GM23248 (cell line): ENCODE measurements around the gene GATAD2A. TPM values are rescaled to one million over a fixed set of nuclear protein-coding genes. Genes with fewer than 3 reads are reported as not detected.
A peak's percentile ranks its signal among the peaks of the same experiment; 100 is the strongest.

Experiments used
- DNase-seq: peaks from one replicate; pipeline ENCODE4 v3.0.0-alpha.2; 2015
- H2AFZ ChIP-seq: fragments of 200-600 bp; sonication (generic); 2 replicates; pipeline ENCODE4 v1.6.1; 2016; ENCODE audit warnings: antibody characterized with exemption
- H3F3A ChIP-seq: fragments of 200-600 bp; sonication (generic); 2 replicates; pipeline ENCODE4 v1.6.1; 2016; ENCODE audit warnings: mild to moderate bottlenecking, antibody characterized with exemption, mixed run types; ENCODE audit not compliant: insufficient read depth
- H3K27ac ChIP-seq: fragments of 200-600 bp; sonication (generic); 2 replicates; pipeline ENCODE4 v1.5.1; 2016; ENCODE audit warnings: mild to moderate bottlenecking
- H3K27me3 ChIP-seq: fragments of 200-600 bp; sonication (generic); replicated peaks from 2 replicates; pipeline ENCODE4 v1.6.1; 2016; ENCODE audit warnings: mild to moderate bottlenecking; ENCODE audit not compliant: insufficient read depth
- H3K36me3 ChIP-seq: fragments of 200-600 bp; sonication (generic); 2 replicates; pipeline ENCODE4 v1.6.1; 2016; ENCODE audit warnings: low read depth, mild to moderate bottlenecking
- H3K4me1 ChIP-seq: fragments of 200-600 bp; sonication (generic); 2 replicates; pipeline ENCODE4 v1.6.1; 2016; ENCODE audit warnings: mild to moderate bottlenecking; ENCODE audit not compliant: insufficient read depth
- H3K4me2 ChIP-seq: fragments of 200-600 bp; sonication (generic); one replicate; pipeline ENCODE4 v1.6.1; 2016; ENCODE audit warnings: mild to moderate bottlenecking; ENCODE audit not compliant: unreplicated experiment
- H3K4me3 ChIP-seq: fragments of 200-600 bp; sonication (generic); 2 replicates; pipeline ENCODE4 v1.5.1; 2016; ENCODE audit warnings: mild to moderate bottlenecking
- H3K79me2 ChIP-seq: fragments of 200-600 bp; sonication (generic); 2 replicates; pipeline ENCODE4 v1.6.1; 2016; ENCODE audit warnings: mild to moderate bottlenecking; ENCODE audit not compliant: insufficient read depth
- H3K9ac ChIP-seq: fragments of 200-600 bp; sonication (generic); 2 replicates; pipeline ENCODE4 v1.6.1; 2016; ENCODE audit warnings: mild to moderate bottlenecking
- H3K9me2 ChIP-seq: fragments of 200-600 bp; sonication (generic); 2 replicates; pipeline ENCODE4 v1.6.1; 2016; ENCODE audit warnings: mixed run types, mild to moderate bottlenecking, moderate library complexity; ENCODE audit not compliant: insufficient read depth
- H3K9me3 ChIP-seq: fragments of 200-600 bp; sonication (generic); one replicate; pipeline ENCODE4 v1.6.1; 2017; ENCODE audit warnings: low read depth
- H4K20me1 ChIP-seq: fragments of 200-600 bp; sonication (generic); 2 replicates; pipeline ENCODE4 v1.6.0; 2016; ENCODE audit not compliant: insufficient read depth
- EZH2 ChIP-seq: fragments of 200-600 bp; sonication (generic); IDR thresholded peaks from 2 replicates; pipeline ENCODE4 v1.6.1; 2018; ENCODE audit warnings: antibody characterized with exemption, mild to moderate bottlenecking; ENCODE audit not compliant: insufficient read depth, poor library complexity, severe bottlenecking
- EZH2phosphoT487 ChIP-seq: fragments of 200-600 bp; sonication (generic); IDR thresholded peaks from 2 replicates; pipeline ENCODE4 v1.6.1; 2018; ENCODE audit warnings: antibody characterized with exemption, moderate library complexity, mild to moderate bottlenecking, low read depth; ENCODE audit not compliant: insufficient read depth
- WGBS, 2 experiments: methylation state at CpG; one replicate each; pipeline ENCODE4 v1.1.6; 2015 to 2017; ENCODE audit warnings: low lambda C conversion rate in 2 of 2, low coverage in 1 of 2; ENCODE audit errors: missing lambda C conversion rate in 2 of 2; 5-methylcytosine and 5-hydroxymethylcytosine counted together
- in situ Hi-C: fragments of 300-500 bp; cut with MboI; formaldehyde crosslinking; loops from 2 replicates; pipeline ENCODE4 v1.15.0; 2020
- polyA plus RNA-seq: library from polyadenylated mRNA; unstranded; fragments of >200 nt; fragmentation: Nextera tagmentation; extraction: Ambion mirVana; gene quantifications from 2 replicates; pipeline ENCODE4 v1.2.1, GENCODE V29; 2016
- total RNA-seq: library from RNA; depleted of rRNA; stranded (reverse); fragments of >200 nt; shearing (Covaris generic); gene quantifications from 2 replicates; pipeline ENCODE4 v1.2.3, GENCODE V29; 2014

The GATAD2A gene
- total and polyA plus RNA-seq, 2 experiments from 2014 or later = 15.4 to 52.1 TPM

- H3F3A ChIP-seq = peaks cover 43% of the 10 kb centered on the region
- 7 to 11% methylated on average over 12 of the region's 12 CpGs for WGBS, 2 experiments
- 0 out of 2 replicates have a peak overlapping the region, but pooled peaks have one; percentile 19 for H2AFZ ChIP-seq
- peak overlapping the region; percentile 93 for H3K4me3 ChIP-seq
- TF ChIP-seq EZH2 = no peak
- TF ChIP-seq EZH2phosphoT487 = no peak
- peak; percentile 77 for DNase-seq
- in situ Hi-C loops = no loop called here
- peaks cover 77% of the 10 kb centered on the region for H3K79me2 ChIP-seq
- no peaks in the 10 kb centered on the region for H3K36me3 ChIP-seq
- peak overlapping the region; percentile 91 for H3K9ac ChIP-seq
- peak overlapping the region; percentile 99 for H3K27ac ChIP-seq
- H3K4me2 ChIP-seq = peak overlapping the region; percentile 96
- H3K9me3 ChIP-seq = no peaks in the 10 kb centered on the region
- no peaks in the 10 kb centered on the region for H3K9me2 ChIP-seq
- peaks cover 62% of the 10 kb centered on the region for H3K4me1 ChIP-seq
- H4K20me1 ChIP-seq = peaks cover 15% of the 10 kb centered on the region; the same call in 1 of the 2 replicates
- H3K27me3 ChIP-seq = no peaks in the 10 kb centered on the region
These were observed 1.6 kb downstream of the GATAD2A start for GRCh38 chr19:19406878-19407632.

- TF ChIP-seq EZH2phosphoT487 (no peak), EZH2 (no peak)
- Histone ChIP-seq H3K9me3 (no peaks in the 10 kb centered on the region), H3K4me3 (peak overlapping the region; percentile 93), H4K20me1 (peaks cover 19% of the 10 kb centered on the region; the same call in 1 of the 2 replicates), H3K27me3 (no peaks in the 10 kb centered on the region), H3F3A (peaks cover 43% of the 10 kb centered on the region), H2AFZ (no peak overlapping the region), H3K4me1 (peaks cover 61% of the 10 kb centered on the region), H3K27ac (peak overlapping the region; percentile 99), H3K36me3 (no peaks in the 10 kb centered on the region), H3K9ac (peak overlapping the region; percentile 91), H3K9me2 (no peaks in the 10 kb centered on the region), H3K4me2 (peak overlapping the region; percentile 96), H3K79me2 (peaks cover 77% of the 10 kb centered on the region)
- in situ Hi-C loops = no loop called here
- DNase-seq = no peak
- 32 to 35% methylated on average over 4 of the region's 4 CpGs for WGBS, 2 experiments
These were observed 2.1 kb downstream of the GATAD2A start for GRCh38 chr19:19407633-19407930.

GRCh38 chr19:19409205-19409604 lies 3.7 kb downstream of the GATAD2A start:
- peaks cover 27% of the 10 kb centered on the region; the same call in 1 of the 2 replicates for H4K20me1 ChIP-seq
- H2AFZ ChIP-seq = no peak overlapping the region
- H3K27me3 ChIP-seq = no peaks in the 10 kb centered on the region
- H3K4me2 ChIP-seq = peak overlapping the region; percentile 96
- no peak overlapping the region for H3K9ac ChIP-seq
- H3K36me3 ChIP-seq = no peaks in the 10 kb centered on the region
- TF ChIP-seq EZH2 = no peak
- no peak for TF ChIP-seq EZH2phosphoT487
- H3K4me1 ChIP-seq = peaks cover 45% of the 10 kb centered on the region
- DNase-seq = no peak
- H3K4me3 ChIP-seq = no peak overlapping the region
- in situ Hi-C loops = no loop called here
- peaks cover 33% of the 10 kb centered on the region for H3F3A ChIP-seq
- WGBS, 2 experiments = 61 to 67% methylated on average over 4 of the region's 4 CpGs
- H3K9me2 ChIP-seq = no peaks in the 10 kb centered on the region
- no peak overlapping the region for H3K27ac ChIP-seq
- no peaks in the 10 kb centered on the region for H3K9me3 ChIP-seq
- peaks cover 83% of the 10 kb centered on the region for H3K79me2 ChIP-seq

- no peak for TF ChIP-seq EZH2
- TF ChIP-seq EZH2phosphoT487 = no peak
- Histone ChIP-seq H4K20me1 (peaks cover 29% of the 10 kb centered on the region; the same call in 1 of the 2 replicates), H3K9me2 (no peaks in the 10 kb centered on the region), H3K9me3 (no peaks in the 10 kb centered on the region), H3K4me2 (no peak overlapping the region), H3K79me2 (peaks cover 83% of the 10 kb centered on the region), H3K9ac (no peak overlapping the region), H3K27ac (no peak overlapping the region), H3K4me1 (peaks cover 41% of the 10 kb centered on the region), H3F3A (peaks cover 28% of the 10 kb centered on the region), H3K4me3 (no peak overlapping the region), H2AFZ (no peak overlapping the region), H3K36me3 (no peaks in the 10 kb centered on the region), H3K27me3 (no peaks in the 10 kb centered on the region)
- in situ Hi-C loops = no loop called here
- WGBS, 2 experiments = 85 to 92% methylated on average over 8 of the region's 8 CpGs
- no peak for DNase-seq
These were observed 4.2 kb downstream of the GATAD2A start for GRCh38 chr19:19409631-19410030.
